Prostate gland (tissue), 2 donors: ENCODE measurements around the gene SPATA16. TPM values are rescaled to one million over a fixed set of nuclear protein-coding genes. Genes with fewer than 3 reads are reported as not detected.
"Not testable (repeated sequence)": the region's sequence is repeated elsewhere in the genome, so short reads cannot be mapped to it uniquely, and the experiment has no call there.

Experiments
- DNase-seq: peaks from one replicate; pipeline ENCODE4 v3.0.0-alpha.2; 2019; ENCODE audit warnings: low spot score
- H3K27ac ChIP-seq, 2 donors: fragments of 200-600 bp; sonication (generic); 2 replicates each; pipeline ENCODE4 v1.5.1; 2017 to 2019
- H3K27me3 ChIP-seq: fragments of 200-600 bp; sonication (generic); replicated peaks from 2 replicates; pipeline ENCODE4 v1.5.1; 2019; ENCODE audit not compliant: insufficient read depth
- H3K36me3 ChIP-seq, 2 donors: fragments of 200-600 bp; sonication (generic); 1 replicate in 1 of 2; 2 replicates in 1 of 2; pipeline versions ENCODE4 v1.5.1 to v1.8.1; 2017 to 2019
- H3K4me1 ChIP-seq: fragments of 200-600 bp; sonication (generic); replicated peaks from 2 replicates; pipeline ENCODE4 v1.5.1; 2019
- H3K4me3 ChIP-seq, 2 donors: fragments of 200-600 bp; sonication (generic); 2 replicates each; pipeline ENCODE4 v1.5.1; 2017 to 2019
- H3K9me3 ChIP-seq: fragments of 200-600 bp; sonication (generic); 2 replicates; pipeline ENCODE4 v1.5.1; 2017
- POLR2A ChIP-seq: fragments of 450-650 bp; IDR thresholded peaks from one replicate; pipeline ENCODE4 v1.6.1; 2016; ENCODE audit warnings: antibody characterized with exemption, mild to moderate bottlenecking
- POLR2AphosphoS5 ChIP-seq: sonication (generic); formaldehyde crosslinking; IDR thresholded peaks from one replicate; pipeline ENCODE4 v1.6.1; 2017; ENCODE audit warnings: antibody characterized with exemption
- WGBS: methylation state at CpG from one replicate; pipeline ENCODE4 v1.1.5; 2018; 5-methylcytosine and 5-hydroxymethylcytosine counted together
- intact Hi-C: fragments of 100-400 bp; cut with DNase I; formaldehyde crosslinking; loops from one replicate; pipeline ENCODE4 v1.14.2; 2022
- total RNA-seq, 2 donors: library from RNA; depleted of rRNA; stranded (reverse); fragments of >200 nt; gene quantifications; one replicate each; pipeline ENCODE4 v1.1.0, GENCODE V29; 2016
- TF ChIP-seq, protein P1 (sequence below), 4 experiments: fragments of 200-600 bp in 2 of 4; fragments of 450-650 bp in 2 of 4; sonication (generic) in 2 of 4; IDR thresholded peaks; 1 replicate in 3 of 4; 2 replicates in 1 of 4; pipeline ENCODE4 v1.5.1; 2016 to 2019; ENCODE audit warnings: antibody characterized with exemption in 4 of 4, mild to moderate bottlenecking in 2 of 4, moderate library complexity in 2 of 4

SPATA16 gene
- total RNA-seq, 2 donors from 2014 or later: 3.8 TPM; not detected in 1

DNA sequence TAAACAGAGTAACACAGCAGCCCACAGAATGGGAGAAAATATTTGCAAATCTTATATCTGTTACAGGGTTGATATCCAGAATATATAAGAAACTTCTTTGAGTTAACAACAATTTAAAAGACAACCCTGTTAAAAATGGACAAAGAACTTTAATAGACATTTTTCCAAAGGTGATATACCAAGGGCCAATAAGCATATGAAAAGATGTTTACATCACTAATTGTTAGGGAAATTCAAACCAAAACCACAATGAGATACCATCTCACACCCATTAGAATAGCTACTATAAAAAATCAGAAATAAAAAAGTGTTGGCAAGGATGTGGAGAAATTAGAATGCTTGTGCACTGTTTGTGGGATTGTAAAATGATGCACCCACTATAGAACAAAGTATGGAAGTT is 110.8 kb downstream of the SPATA16 start:
- Histone ChIP-seq H3K4me1 (no peaks in the 10 kb centered on the region), H3K9me3 (no peaks in the 10 kb centered on the region), H3K27me3 (no peaks in the 10 kb centered on the region), H3K4me3 (no peak overlapping the region), H3K36me3 (no peaks in the 10 kb centered on the region), H3K27ac (no peak overlapping the region)
- intact Hi-C loops: no loop called here
- no peak for TF ChIP-seq POLR2AphosphoS5
- TF ChIP-seq, protein P1, sequence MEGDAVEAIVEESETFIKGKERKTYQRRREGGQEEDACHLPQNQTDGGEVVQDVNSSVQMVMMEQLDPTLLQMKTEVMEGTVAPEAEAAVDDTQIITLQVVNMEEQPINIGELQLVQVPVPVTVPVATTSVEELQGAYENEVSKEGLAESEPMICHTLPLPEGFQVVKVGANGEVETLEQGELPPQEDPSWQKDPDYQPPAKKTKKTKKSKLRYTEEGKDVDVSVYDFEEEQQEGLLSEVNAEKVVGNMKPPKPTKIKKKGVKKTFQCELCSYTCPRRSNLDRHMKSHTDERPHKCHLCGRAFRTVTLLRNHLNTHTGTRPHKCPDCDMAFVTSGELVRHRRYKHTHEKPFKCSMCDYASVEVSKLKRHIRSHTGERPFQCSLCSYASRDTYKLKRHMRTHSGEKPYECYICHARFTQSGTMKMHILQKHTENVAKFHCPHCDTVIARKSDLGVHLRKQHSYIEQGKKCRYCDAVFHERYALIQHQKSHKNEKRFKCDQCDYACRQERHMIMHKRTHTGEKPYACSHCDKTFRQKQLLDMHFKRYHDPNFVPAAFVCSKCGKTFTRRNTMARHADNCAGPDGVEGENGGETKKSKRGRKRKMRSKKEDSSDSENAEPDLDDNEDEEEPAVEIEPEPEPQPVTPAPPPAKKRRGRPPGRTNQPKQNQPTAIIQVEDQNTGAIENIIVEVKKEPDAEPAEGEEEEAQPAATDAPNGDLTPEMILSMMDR (IDR thresholded peaks at IDR 0.05): no peak
- TF ChIP-seq POLR2A: no peak
- no peak for DNase-seq

- WGBS: 97% methylated on average over 3 of the region's 3 CpGs
- no peak for DNase-seq
- Histone ChIP-seq H3K9me3 (no peaks in the 10 kb centered on the region), H3K4me3 (no peak overlapping the region), H3K4me1 (no peaks in the 10 kb centered on the region), H3K27me3 (no peaks in the 10 kb centered on the region), H3K36me3 (no peaks in the 10 kb centered on the region), H3K27ac (no peak overlapping the region)
- TF ChIP-seq POLR2A (no peak), POLR2AphosphoS5 (no peak)
- TF ChIP-seq, protein P1 (IDR thresholded peaks at IDR 0.05): no peak
- intact Hi-C loops: no loop called here
Measured at GRCh38 chr3:173028351-173028750, 112.7 kb downstream of the SPATA16 start.

GRCh38 chr3:173027429-173027828 is 113.6 kb downstream of the SPATA16 start:
- H3K4me3 ChIP-seq: no peak overlapping the region
- H3K27ac ChIP-seq: no peak overlapping the region
- intact Hi-C loops: no loop called here
- WGBS: 77% methylated on average over 1 of the region's 1 CpG
- DNase-seq: no peak
- H3K36me3 ChIP-seq: no peaks in the 10 kb centered on the region
- H3K27me3 ChIP-seq: no peaks in the 10 kb centered on the region
- TF ChIP-seq, protein P1 (IDR thresholded peaks at IDR 0.05): no peak
- TF ChIP-seq POLR2AphosphoS5: no peak
- no peak for TF ChIP-seq POLR2A
- H3K4me1 ChIP-seq: no peaks in the 10 kb centered on the region
- H3K9me3 ChIP-seq: no peaks in the 10 kb centered on the region

DNA sequence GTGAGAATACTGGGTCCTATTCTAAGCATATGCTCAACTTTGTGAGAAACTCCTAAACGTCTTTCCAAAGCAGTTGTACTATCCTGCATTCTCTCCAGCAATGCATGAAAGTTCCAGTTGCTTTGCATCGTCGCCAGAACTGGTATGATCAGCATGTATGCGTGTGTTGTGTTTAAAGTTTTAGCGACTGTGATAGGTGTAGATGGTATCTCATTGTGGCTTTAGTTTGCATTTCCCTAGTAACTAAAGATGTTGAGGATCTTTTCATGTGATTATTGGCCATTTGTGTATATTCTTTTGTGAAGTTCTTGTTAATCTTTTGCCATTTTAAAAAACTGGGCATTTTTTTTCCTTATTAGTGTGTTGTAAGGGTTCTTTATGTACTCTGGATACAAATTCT is 115.1 kb downstream of the SPATA16 start:
- DNase-seq: no peak
- intact Hi-C loops: no loop called here
- no peaks in the 10 kb centered on the region for H3K4me1 ChIP-seq
- no peak overlapping the region for H3K27ac ChIP-seq
- no peaks in the 10 kb centered on the region for H3K36me3 ChIP-seq
- no peaks in the 10 kb centered on the region for H3K9me3 ChIP-seq
- no peaks in the 10 kb centered on the region for H3K27me3 ChIP-seq
- TF ChIP-seq POLR2A (no peak), POLR2AphosphoS5 (no peak)
- TF ChIP-seq, protein P1 (IDR thresholded peaks at IDR 0.05): no peak
- WGBS: 43% methylated on average over 5 of the region's 5 CpGs
- H3K4me3 ChIP-seq: no peak overlapping the region

DNA sequence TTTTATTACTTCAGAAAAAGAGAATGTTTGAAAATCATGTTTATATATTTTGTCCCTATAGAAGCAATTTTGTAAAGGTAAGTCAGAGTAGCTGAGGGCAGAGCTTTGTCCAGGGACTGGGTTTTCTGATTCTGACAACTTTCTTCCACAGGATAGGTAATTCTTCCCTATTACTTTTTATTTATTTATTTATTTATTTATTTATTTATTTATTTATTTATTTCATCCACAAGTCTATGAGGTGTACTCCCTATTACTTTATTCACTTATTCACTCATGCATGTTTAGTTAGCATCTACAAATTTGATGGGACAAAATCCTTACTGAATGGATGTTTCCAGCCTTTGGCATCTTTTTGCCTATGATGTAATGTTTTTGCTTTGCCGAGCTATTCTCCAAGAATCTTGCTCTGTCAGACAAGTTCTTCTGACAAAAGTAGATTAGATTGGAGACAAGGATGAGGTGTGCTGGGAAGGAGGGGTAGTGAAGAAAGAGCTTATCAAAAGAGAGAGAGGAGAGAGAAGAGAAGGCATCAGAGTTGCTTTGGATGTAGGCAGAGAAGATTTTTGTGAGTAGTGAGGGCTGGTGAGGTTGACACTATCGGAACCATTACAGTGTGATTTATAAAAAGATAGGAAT is 119.4 kb downstream of the SPATA16 start:
- intact Hi-C loops: no loop called here
- Histone ChIP-seq H3K36me3 (no peaks in the 10 kb centered on the region), H3K9me3 (no peaks in the 10 kb centered on the region), H3K4me3 (no peak overlapping the region), H3K27me3 (no peaks in the 10 kb centered on the region), H3K4me1 (no peaks in the 10 kb centered on the region), H3K27ac (no peak overlapping the region)
- 59% methylated on average over 2 of the region's 2 CpGs for WGBS
- no peak for DNase-seq
- TF ChIP-seq POLR2A: no peak
- TF ChIP-seq, protein P1 (IDR thresholded peaks at IDR 0.05): no peak
- TF ChIP-seq POLR2AphosphoS5: no peak

GRCh38 chr3:173020128-173020527 is 120.9 kb downstream of the SPATA16 start:
- DNase-seq, H3K36me3 ChIP-seq, H3K27ac ChIP-seq, H3K4me3 ChIP-seq, H3K27me3 ChIP-seq, H3K9me3 ChIP-seq, intact Hi-C loops, H3K4me1 ChIP-seq: not testable (repeated sequence)
- WGBS: 96% methylated on average over 7 of the region's 7 CpGs
